Left ventricle myocardium inferior (tissue), 1 donor: ENCODE measurements around the gene HSD17B13. TPM values are rescaled to one million over a fixed set of nuclear protein-coding genes. Genes with fewer than 3 reads are reported as not detected.

Experiments
- DNase-seq: peaks from one replicate; pipeline ENCODE4 v3.0.0-alpha.2; 2020
- H3K27ac ChIP-seq: fragments of 200-600 bp; replicated peaks from 2 replicates; pipeline ENCODE4 v1.8.0; 2021
- H3K27me3 ChIP-seq: fragments of 200-600 bp; 2 replicates; pipeline ENCODE4 v1.8.0; 2021; ENCODE audit warnings: low read depth
- H3K36me3 ChIP-seq: fragments of 200-600 bp; 2 replicates; pipeline ENCODE4 v1.8.0; 2021
- H3K4me1 ChIP-seq: fragments of 200-600 bp; 2 replicates; pipeline ENCODE4 v1.8.0; 2021
- H3K4me3 ChIP-seq: fragments of 200-600 bp; 2 replicates; pipeline ENCODE4 v1.8.0; 2021; ENCODE audit warnings: mild to moderate bottlenecking, moderate library complexity
- H3K9me3 ChIP-seq: fragments of 200-600 bp; replicated peaks from 2 replicates; pipeline ENCODE4 v1.8.0; 2021
- intact Hi-C: fragments of 100-400 bp; cut with micrococcal nuclease; formaldehyde crosslinking; loops from one replicate; pipeline ENCODE4 v1.11.0; 2022
- total RNA-seq: library from RNA; stranded (reverse); fragmentation: NEBNext Ultra II Directional; extraction: Animal tissue kit (Norgen Biotek cat#: 25700); gene quantifications from one replicate; pipeline ENCODE4 v1.2.1, GENCODE V29; 2021
- TF ChIP-seq, protein P1 (sequence below): fragments of 200-600 bp; IDR thresholded peaks from 2 replicates; pipeline ENCODE4 v1.8.0; 2021; ENCODE audit warnings: antibody characterized with exemption, mild to moderate bottlenecking, borderline replicate concordance
- donor health status: DM: no; HTN: yes; CAD: no; lungs with severe emphysema.

Gene HSD17B13
- total RNA-seq, 1 donor from 2014 or later, result 0.08 TPM

DNA sequence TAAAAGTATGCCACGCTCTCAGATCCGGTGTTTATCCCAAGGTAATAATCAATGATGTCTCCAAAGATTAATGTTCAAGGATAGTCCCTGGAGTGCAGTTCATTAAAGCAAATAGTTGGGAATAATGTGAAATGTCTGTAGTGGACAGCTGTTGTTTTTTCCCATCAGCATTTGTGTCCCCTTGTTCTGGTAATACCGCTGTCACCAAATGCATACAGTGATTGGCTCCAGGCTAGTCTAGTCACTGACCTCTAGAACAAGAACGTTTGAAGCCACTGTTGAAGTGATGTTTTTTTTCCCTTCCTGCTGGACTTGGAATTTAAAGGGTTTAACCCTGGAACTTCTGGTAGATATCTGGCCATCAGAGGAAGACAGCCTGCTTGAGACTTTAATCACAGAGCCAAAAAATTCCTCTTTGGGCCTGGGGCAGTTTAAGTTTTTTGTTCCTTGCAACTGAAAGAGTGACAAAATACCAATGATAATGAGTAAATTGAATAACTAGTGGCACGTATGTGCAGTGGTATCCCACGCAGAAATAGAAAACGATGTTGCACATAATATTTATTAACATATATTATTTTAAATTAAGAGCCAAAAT, 37.8 kb upstream of the HSD17B13 start:
- no peaks in the 10 kb centered on the region for H3K27me3 ChIP-seq
- H3K27ac ChIP-seq, result no peak overlapping the region
- no peak for DNase-seq
- H3K9me3 ChIP-seq, result no peaks in the 10 kb centered on the region
- TF ChIP-seq, protein P1, sequence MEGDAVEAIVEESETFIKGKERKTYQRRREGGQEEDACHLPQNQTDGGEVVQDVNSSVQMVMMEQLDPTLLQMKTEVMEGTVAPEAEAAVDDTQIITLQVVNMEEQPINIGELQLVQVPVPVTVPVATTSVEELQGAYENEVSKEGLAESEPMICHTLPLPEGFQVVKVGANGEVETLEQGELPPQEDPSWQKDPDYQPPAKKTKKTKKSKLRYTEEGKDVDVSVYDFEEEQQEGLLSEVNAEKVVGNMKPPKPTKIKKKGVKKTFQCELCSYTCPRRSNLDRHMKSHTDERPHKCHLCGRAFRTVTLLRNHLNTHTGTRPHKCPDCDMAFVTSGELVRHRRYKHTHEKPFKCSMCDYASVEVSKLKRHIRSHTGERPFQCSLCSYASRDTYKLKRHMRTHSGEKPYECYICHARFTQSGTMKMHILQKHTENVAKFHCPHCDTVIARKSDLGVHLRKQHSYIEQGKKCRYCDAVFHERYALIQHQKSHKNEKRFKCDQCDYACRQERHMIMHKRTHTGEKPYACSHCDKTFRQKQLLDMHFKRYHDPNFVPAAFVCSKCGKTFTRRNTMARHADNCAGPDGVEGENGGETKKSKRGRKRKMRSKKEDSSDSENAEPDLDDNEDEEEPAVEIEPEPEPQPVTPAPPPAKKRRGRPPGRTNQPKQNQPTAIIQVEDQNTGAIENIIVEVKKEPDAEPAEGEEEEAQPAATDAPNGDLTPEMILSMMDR, result no peak
- H3K4me3 ChIP-seq, result no peak overlapping the region
- intact Hi-C loops, result no loop called here
- H3K36me3 ChIP-seq, result peaks cover 52% of the 10 kb centered on the region
- H3K4me1 ChIP-seq, result no peaks in the 10 kb centered on the region

DNA sequence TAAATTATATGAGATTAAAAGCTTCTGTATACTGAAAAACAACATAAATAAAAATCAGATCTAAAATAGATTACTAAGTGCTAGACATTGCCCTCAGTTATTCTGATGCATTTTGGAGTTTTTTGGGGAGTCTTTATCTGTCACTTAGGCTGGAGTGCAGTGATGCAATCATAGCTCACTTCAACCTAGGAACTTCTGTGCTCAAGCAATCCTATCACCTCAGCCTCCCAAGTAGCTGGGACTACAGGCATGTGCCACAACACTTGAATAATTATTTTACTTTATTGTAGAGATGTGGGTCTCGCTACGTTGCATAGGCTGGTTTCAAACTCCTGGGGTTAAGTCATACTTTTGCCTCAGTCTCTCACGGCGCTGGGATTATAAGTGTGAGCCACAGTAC, 36.6 kb upstream of the HSD17B13 start:
- peaks cover 40% of the 10 kb centered on the region for H3K36me3 ChIP-seq
- TF ChIP-seq, protein P1, result no peak
- no peak overlapping the region for H3K4me3 ChIP-seq
- peaks cover 4% of the 10 kb centered on the region for H3K4me1 ChIP-seq
- no peaks in the 10 kb centered on the region for H3K27me3 ChIP-seq
- H3K9me3 ChIP-seq, result no peaks in the 10 kb centered on the region
- H3K27ac ChIP-seq, result no peak overlapping the region
- no peak for DNase-seq
- intact Hi-C loops, result loop anchor here (10.0 kb wide), 1 partner anchor 476 kb away; the partner anchor contains the start of gene MEPE

DNA sequence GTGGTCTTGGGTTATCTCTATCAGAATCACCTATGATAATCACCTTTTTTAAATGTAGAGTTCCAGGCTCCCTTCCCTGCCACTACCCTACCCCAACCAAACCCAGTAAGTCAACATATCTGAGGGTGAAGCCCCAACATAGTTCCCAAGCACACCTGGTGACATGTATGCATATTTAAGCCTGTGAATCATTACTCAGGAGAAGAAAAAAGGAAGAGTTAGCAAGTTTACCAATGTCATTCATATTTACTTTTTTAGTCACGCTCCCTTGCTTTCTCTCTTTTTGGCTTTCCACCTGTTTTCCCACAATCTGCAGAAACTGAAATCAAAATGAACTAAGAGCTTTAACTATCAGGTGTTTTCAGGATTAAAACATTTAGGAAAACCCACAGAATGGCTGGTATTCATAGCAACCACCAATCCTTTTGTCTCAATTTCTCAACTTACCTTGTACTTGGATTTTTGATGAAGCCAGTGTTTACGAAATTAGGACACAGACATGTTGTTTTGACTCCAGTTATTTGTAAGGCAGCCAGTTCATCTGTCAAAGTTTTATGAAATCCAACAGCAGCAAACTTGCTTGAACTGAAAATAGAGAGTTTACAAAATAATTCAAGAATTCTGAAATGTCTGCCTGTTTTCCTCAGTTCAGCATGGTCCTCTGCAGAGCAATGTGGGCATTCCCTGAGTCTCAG, 34.3 kb upstream of the HSD17B13 start:
- no peak for DNase-seq
- intact Hi-C loops, result loop anchor here (10.0 kb wide), 1 partner anchor 478 kb away; the partner anchor contains the start of gene MEPE
- no peak overlapping the region for H3K4me3 ChIP-seq
- TF ChIP-seq, protein P1, result no peak
- no peaks in the 10 kb centered on the region for H3K9me3 ChIP-seq
- no peaks in the 10 kb centered on the region for H3K27me3 ChIP-seq
- H3K27ac ChIP-seq, result no peak overlapping the region
- peaks cover 14% of the 10 kb centered on the region for H3K4me1 ChIP-seq
- peaks cover 17% of the 10 kb centered on the region for H3K36me3 ChIP-seq

DNA sequence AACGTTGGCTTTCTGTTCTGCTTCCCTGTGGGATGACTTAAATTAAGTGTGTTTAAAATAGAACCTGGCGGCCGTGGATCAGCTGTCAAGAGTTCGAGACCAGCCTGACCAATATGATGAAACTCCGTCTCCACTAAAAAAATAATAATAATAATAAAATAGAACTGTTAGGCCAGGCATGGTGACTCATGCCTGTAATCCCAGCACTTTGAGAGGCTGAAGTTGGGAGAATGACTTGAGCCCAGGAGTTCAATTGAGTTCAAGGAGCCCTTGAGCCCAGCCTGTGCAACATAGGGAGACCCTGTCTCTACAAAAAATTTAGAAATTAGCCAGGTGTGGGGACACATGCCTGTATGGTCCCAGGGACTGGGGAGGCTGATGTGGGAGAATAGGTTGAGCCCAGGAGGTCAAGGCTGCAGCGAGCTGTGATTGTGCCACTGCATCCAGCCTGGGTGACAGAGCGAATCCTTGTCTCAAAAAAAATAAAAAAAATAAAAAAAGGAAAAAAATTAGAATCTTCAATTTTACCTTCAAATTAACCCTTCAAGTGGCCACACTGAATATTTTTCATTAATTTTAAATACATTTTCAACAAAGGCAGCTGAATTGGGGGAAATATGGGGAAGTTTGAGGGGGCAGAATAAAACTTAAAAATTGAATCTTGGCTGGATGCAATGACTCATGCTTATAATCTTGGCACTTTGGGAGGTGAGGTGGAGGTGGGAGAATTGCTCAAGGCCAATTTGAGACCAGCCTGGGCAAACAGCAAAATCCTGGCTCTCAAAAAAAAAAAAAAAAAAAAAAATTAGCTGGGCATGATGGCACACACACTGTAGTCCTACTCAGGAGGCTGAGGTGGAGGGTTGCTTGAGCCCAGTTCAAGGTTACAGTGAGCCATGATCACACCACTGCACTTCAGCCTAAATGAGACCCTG, 31.8 kb upstream of the HSD17B13 start:
- Histone ChIP-seq H3K27ac (peak overlapping the region; percentile 54), H3K36me3 (peaks cover 12% of the 10 kb centered on the region), H3K4me1 (peaks cover 14% of the 10 kb centered on the region), H3K4me3 (no peak overlapping the region), H3K27me3 (no peaks in the 10 kb centered on the region), H3K9me3 (no peaks in the 10 kb centered on the region)
- intact Hi-C loops, result loop anchor here (10.0 kb wide), 1 partner anchor 480 kb away; the partner anchor contains the start of gene MEPE
- no peak for DNase-seq
- TF ChIP-seq, protein P1, result no peak

- Histone ChIP-seq H3K4me1 (peaks cover 14% of the 10 kb centered on the region), H3K36me3 (peaks cover 12% of the 10 kb centered on the region), H3K27ac (peak overlapping the region; percentile 54), H3K9me3 (no peaks in the 10 kb centered on the region), H3K4me3 (no peak overlapping the region), H3K27me3 (no peaks in the 10 kb centered on the region)
- no peak for DNase-seq
- TF ChIP-seq, protein P1, result peak; percentile 66
- intact Hi-C loops, result loop anchor here (10.0 kb wide), 1 partner anchor 481 kb away; the partner anchor contains the start of gene MEPE
These were observed 30.9 kb upstream of the HSD17B13 start for GRCh38 chr4:87353592-87353991.
